Measurements from ENCODE around the gene HSD11B1.

- TF ChIP-seq, protein P1, sequence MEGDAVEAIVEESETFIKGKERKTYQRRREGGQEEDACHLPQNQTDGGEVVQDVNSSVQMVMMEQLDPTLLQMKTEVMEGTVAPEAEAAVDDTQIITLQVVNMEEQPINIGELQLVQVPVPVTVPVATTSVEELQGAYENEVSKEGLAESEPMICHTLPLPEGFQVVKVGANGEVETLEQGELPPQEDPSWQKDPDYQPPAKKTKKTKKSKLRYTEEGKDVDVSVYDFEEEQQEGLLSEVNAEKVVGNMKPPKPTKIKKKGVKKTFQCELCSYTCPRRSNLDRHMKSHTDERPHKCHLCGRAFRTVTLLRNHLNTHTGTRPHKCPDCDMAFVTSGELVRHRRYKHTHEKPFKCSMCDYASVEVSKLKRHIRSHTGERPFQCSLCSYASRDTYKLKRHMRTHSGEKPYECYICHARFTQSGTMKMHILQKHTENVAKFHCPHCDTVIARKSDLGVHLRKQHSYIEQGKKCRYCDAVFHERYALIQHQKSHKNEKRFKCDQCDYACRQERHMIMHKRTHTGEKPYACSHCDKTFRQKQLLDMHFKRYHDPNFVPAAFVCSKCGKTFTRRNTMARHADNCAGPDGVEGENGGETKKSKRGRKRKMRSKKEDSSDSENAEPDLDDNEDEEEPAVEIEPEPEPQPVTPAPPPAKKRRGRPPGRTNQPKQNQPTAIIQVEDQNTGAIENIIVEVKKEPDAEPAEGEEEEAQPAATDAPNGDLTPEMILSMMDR (IDR thresholded peaks at IDR 0.05; ENCODE audit: low read length): no peak
- TF ChIP-seq EZH2 (IDR thresholded peaks at IDR 0.05; ENCODE audit: borderline replicate concordance, low read length): no peak
These were observed 25.6 kb upstream of the HSD11B1 start for GRCh38 chr1:209678981-209679539.
